Measurements from ENCODE around the gene GOLGA6D.
"Not testable (repeated sequence)": the region's sequence is repeated elsewhere in the genome, so short reads cannot be mapped to it uniquely, and the experiment has no call there.

Gene GOLGA6D

DNA sequence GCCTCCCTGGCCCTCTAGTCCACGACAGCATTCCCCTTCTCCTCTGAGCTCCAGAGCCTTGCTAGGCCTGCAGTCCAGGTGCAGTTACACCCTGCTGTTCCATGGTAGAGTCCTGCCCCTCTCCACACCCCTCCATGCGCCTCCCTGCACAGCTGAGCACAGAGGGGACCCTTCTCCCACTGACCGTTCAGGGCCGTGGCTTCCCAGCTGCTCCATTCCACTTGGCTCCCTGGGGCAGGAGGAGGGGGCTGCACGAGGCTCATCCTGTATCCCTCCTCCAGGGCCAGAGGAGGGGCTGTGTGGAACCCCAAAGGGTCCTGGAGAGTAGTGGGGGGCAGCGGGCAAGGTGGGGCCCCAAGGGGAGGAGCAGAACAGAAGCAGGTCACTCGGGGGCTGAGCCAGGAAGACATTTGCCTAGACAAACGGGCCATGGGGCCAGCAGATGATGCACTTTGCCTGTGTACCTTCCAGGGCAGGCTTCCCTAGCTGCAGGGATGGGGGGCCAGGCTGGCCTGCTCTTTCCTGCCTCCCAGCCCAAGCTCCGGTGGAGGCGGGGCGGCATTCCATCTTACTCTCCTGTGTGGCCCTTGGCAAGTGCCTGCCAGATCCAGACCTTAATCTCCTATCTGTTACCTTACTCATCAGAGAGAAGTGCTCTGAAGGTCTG is 45.2 kb upstream of the GOLGA6D start:
- H3K4me3 ChIP-seq (ENCODE audit: low read depth, low read length), result no peak overlapping the region
- DNase-seq (ENCODE audit: low read depth, low spot score), result no peak
- TF ChIP-seq, protein P1, sequence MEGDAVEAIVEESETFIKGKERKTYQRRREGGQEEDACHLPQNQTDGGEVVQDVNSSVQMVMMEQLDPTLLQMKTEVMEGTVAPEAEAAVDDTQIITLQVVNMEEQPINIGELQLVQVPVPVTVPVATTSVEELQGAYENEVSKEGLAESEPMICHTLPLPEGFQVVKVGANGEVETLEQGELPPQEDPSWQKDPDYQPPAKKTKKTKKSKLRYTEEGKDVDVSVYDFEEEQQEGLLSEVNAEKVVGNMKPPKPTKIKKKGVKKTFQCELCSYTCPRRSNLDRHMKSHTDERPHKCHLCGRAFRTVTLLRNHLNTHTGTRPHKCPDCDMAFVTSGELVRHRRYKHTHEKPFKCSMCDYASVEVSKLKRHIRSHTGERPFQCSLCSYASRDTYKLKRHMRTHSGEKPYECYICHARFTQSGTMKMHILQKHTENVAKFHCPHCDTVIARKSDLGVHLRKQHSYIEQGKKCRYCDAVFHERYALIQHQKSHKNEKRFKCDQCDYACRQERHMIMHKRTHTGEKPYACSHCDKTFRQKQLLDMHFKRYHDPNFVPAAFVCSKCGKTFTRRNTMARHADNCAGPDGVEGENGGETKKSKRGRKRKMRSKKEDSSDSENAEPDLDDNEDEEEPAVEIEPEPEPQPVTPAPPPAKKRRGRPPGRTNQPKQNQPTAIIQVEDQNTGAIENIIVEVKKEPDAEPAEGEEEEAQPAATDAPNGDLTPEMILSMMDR (IDR thresholded peaks at IDR 0.05; ENCODE audit: insufficient read depth, low read length, missing control alignments), result no peak
- ChIA-PET CTCF (no interaction called here), POLR2A (no interaction called here)

DNA sequence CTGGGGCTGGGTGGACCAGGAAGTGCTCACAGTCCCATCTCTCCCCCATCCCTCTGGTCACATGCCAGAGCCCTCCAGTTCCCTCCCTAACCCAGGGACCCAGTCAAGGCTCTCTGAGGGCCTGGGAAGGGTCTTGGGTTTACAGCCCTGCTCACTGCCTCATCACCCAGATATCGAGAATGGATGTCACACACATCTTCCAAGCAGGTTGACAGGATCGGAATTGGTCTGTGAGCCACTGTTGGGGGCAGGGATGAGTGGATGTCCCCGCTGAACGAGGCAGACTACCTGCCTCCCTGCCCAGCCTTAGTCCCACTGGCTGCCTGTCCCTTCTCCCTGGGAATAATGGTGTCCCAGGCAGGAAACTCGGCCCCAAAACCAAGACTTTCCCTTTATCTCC is 44.5 kb upstream of the GOLGA6D start:
- no peak for DNase-seq (ENCODE audit: low read depth, low spot score)
- ChIA-PET CTCF (no interaction called here), POLR2A (no interaction called here)
- TF ChIP-seq, protein P1 (IDR thresholded peaks at IDR 0.05; ENCODE audit: insufficient read depth, low read length, missing control alignments), result no peak
- H3K4me3 ChIP-seq (ENCODE audit: low read depth, low read length), result no peak overlapping the region

DNA sequence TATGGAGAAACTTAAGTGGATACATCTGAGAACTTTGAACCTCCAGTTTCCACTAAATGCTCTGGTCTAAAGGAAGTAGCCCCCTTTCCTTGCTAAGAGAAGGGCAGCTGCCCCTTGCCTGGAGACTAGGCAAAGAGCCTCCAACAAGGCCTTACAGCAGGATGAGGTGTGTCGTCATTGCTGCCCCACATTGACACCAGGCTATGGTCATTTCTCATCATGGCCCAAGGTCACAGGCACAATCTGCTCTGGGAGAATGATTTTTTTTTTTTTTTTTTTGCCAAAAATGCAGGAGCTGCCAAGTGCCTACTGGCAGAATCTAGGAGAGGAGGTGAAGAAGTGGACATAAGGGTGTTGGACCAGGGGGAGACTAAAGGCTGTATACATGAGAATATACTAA is 36.9 kb upstream of the GOLGA6D start:
- POLR2A ChIA-PET; CTCF ChIA-PET; DNase-seq (ENCODE audit: low read depth, low spot score): not testable (repeated sequence)

DNA sequence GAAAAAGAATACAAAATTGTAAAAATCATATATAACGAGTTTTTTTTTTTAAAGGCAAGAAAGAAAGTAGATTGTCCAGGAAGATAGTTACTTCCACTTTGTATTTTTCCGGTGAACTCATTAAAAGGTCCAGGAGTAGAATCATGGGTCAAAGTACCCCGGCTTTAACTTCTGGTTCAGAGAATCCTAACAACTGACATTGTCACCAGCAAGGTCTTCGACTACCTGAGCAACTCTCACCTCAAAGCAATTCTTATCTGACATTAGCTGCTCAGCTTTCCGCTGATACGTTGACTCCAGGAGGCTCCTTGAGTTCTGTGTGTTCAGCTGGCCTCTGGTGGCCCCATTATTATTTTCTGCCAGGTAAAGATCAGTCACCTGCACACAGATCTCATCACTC is 33.6 kb upstream of the GOLGA6D start:
- DNase-seq (ENCODE audit: low read depth, low spot score); POLR2A ChIA-PET; H3K4me3 ChIP-seq (ENCODE audit: low read depth, low read length): not testable (repeated sequence)
- CTCF ChIA-PET, result interaction anchor here (1.4 to 1.6 kb wide), 2 partner anchors 8 to 45 kb away, joined by 3 to 4 read pairs; no protein-coding TSS in a partner anchor

More for the DNA sequence above, 36.9 kb upstream of the GOLGA6D start:
- not testable (repeated sequence) for H3K4me3 ChIP-seq (ENCODE audit: low read depth, low read length)

DNA sequence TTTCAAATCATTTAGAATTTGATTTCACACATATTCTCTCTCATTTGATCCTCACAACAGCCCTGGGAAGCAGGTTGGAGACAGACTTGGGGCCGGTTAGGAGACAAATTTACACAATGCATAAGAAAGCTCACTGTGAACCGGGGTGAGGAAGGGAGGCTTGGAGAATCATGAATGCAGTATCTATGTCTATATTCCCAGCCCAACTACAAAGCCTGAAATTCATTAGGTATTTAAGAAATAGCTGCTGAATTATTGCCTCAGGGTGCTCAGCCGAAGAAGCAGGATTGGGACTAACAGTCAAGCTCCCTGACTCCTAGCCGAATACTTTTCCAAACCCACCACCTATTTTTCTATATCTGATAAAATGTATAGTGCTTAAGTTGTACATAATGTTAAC is 32.9 kb upstream of the GOLGA6D start:
- no peak overlapping the region for H3K4me3 ChIP-seq (ENCODE audit: low read depth, low read length)
- no peak for DNase-seq (ENCODE audit: low read depth, low spot score)
- POLR2A ChIA-PET, result no interaction called here
- CTCF ChIA-PET, result interaction anchor here (1.4 to 1.6 kb wide), 2 partner anchors 9 to 46 kb away, joined by 3 to 4 read pairs; no protein-coding TSS in a partner anchor
- TF ChIP-seq, protein P1 (IDR thresholded peaks at IDR 0.05; ENCODE audit: insufficient read depth, low read length, missing control alignments), result no peak

DNA sequence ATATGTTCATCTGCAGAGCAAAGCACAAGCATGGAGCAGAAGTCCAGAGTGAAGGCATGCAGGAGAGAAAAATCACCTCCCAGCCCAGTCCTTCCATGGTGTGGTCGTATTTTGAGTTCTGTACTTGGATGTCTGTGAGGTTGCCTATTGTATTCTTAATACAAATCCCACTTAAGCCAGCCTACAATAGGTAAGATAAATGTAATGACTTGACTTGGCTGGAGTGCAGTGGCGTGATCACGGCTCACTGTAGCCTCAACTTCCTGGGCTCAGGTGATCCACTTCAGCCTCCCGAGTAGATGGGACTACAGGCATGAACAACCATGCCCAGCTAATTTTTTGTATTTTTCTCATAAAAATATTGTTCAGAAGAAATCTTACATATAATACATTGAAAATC is 31.3 kb upstream of the GOLGA6D start:
- DNase-seq (ENCODE audit: low read depth, low spot score); H3K4me3 ChIP-seq (ENCODE audit: low read depth, low read length); POLR2A ChIA-PET; CTCF ChIA-PET: not testable (repeated sequence)

DNA sequence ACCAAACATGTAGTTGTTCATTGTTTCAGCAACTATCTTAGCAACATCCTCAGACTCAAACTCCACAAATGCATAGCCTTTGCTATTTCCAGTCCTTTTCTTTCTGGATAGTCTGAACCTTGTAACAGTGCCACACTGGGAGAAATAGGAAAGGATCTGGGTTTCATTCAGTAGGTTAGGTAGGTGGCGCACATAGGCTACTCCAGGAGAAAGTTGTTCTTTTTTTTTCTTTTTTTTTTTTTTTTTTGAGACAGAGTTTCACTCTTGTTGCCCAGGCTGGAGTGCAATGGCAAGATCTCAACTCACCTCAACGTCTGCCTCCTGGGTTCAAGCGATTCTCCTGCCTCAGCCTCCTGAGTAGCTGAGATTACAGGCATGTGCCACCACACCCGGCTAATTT is 30.4 kb upstream of the GOLGA6D start:
- POLR2A ChIA-PET; DNase-seq (ENCODE audit: low read depth, low spot score); CTCF ChIA-PET; H3K4me3 ChIP-seq (ENCODE audit: low read depth, low read length): not testable (repeated sequence)

DNA sequence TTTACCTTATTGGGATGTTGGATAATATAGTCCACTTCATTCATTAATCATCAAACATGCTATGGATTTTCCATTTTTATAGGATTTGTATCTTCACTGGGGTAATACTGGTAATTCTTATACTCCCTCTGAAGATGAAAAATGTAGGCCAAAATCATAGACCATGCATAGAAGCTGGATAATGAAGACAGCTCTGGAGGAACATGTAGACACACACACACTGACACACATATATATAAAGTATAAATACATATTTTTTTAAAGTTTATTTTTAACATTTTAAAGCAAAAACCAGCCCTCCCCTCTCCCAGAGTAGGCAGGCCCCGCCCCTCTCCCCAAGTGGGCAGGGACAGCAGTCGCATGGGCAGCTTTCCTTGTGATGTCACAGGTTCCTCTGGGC is 24.6 kb upstream of the GOLGA6D start, which contains the start of gene GOLGA6C:
GOLGA6C (plus strand) TSS at position 301 of the 400 bp plus-strand sequence. CDS start 265 bp downstream, outside the sequence.
- DNase-seq (ENCODE audit: low read depth, low spot score); H3K4me3 ChIP-seq (ENCODE audit: low read depth, low read length); POLR2A ChIA-PET; CTCF ChIA-PET: not testable (repeated sequence)

DNA sequence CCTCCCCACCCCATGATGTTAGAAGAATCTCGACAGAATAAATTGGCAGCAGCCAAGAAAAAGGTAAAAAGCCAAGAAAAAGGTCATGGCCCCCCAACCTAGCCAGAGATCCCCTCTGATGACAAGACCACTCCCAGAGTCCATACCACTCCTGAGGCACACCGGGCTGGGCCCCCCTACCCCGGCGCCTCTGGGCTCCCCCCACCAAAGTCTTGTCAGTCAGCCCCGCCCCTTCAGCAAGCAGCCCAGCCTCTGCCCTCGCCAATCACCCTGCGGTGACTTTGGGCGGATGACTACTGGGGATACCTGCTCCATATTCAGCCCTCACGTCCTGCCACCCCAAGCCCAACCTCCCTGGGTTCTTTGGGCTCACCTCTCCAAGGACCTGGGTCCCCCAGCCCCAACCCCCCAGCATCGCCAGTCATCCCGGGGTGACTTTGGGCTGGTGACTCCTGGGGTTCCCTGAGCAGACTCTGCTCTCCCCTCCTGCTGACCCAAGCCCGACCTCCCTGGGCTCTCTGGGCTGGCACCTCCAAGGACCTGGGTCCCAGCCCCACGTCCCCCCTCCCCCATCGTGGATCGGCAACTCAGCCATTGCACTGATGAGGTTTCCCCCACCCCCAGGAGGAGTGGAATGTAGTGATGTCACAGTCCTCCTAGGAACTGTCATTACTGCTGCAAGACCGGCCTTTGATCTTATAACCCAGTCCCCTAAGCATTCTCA is 23.9 kb upstream of the GOLGA6D start:
- DNase-seq (ENCODE audit: low read depth, low spot score); POLR2A ChIA-PET; H3K4me3 ChIP-seq (ENCODE audit: low read depth, low read length); CTCF ChIA-PET: not testable (repeated sequence)

DNA sequence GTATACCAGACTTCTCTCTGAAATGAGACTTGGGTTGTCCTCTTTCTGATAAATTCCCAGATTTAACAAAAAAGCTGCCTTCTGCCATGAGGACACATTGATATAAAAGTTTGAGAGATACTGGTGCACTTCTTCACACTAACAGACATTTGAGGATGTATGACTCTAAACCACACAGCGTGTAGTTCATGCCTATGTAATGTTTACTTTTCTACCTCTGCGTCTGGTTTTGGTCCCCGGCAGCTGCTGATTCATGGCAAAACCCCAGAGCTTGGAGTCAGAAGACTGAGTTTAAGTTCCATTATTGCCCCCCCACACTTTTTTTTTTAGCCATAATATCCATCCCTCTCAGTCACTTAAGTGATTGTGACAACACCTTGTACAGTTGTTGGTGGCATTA is 22.8 kb upstream of the GOLGA6D start:
- POLR2A ChIA-PET; H3K4me3 ChIP-seq (ENCODE audit: low read depth, low read length); DNase-seq (ENCODE audit: low read depth, low spot score); CTCF ChIA-PET: not testable (repeated sequence)

DNA sequence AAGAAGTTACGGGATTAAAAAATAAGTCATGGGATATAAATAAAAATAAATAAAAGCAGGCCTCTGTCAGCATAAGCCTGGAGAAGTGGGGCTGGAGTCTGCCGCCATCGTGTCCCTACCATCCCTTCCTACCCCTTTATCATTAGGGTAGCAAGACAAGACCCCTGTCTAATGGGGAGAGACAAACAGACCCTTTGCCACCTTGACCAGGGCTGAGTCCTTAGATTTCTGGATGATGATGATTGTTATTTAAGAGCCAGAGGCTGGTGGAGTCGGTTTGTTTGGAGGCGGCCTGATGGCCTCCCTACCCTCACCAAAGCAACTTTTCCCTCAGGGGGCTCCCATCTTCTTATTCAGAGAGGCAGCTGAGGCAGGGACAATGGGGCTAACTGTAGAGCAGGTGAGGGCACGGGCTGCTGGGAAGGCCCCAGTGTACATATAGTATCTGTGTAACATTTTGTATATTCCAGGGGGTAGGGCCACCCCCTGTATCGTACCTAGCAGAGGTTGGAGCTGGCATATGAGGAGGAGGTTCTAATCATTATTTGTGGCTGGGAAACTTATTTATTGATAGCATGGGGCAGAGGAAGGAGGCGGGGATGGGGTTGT is 8.8 kb upstream of the GOLGA6D start:
- DNase-seq (ENCODE audit: low read depth, low spot score); POLR2A ChIA-PET; H3K4me3 ChIP-seq (ENCODE audit: low read depth, low read length): not testable (repeated sequence)
- CTCF ChIA-PET, result interaction anchor here (0.9 to 1.5 kb wide), 5 partner anchors 245 to 966 kb away, joined by 3 to 11 read pairs (median 5); partner anchors contain the start of gene PPCDC

Measured in AG04449 (cell line).